ENCODE measurements around the gene SLC48A1. TPM values are rescaled to one million over a fixed set of nuclear protein-coding genes. Genes with fewer than 3 reads are reported as not detected.
A peak's percentile ranks its signal among the peaks of the same experiment; 100 is the strongest.

The SLC48A1 gene
- total RNA-seq, 1 experiment from 2014 or later = 7.2 TPM

GRCh38 chr12:47777151-47777550 lies 4.1 kb downstream of the SLC48A1 start:
- DNase-seq (ENCODE audit: low read depth) = no peak

GRCh38 chr12:47777741-47778558 lies 4.9 kb downstream of the SLC48A1 start:
- DNase-seq (ENCODE audit: low read depth) = peak; percentile 64

- DNase-seq (ENCODE audit: low read depth) = no peak
Measured at GRCh38 chr12:47778881-47779280, 5.8 kb downstream of the SLC48A1 start.

GRCh38 chr12:47779301-47779942 lies 6.4 kb downstream of the SLC48A1 start:
- DNase-seq (ENCODE audit: low read depth) = peak; percentile 74

GRCh38 chr12:47779943-47780504 lies 7.0 kb downstream of the SLC48A1 start:
- DNase-seq (ENCODE audit: low read depth) = no peak

- no peak for DNase-seq (ENCODE audit: low read depth)
Measured at GRCh38 chr12:47781479-47782371, 8.7 kb downstream of the SLC48A1 start.

GRCh38 chr12:47782372-47782770 lies 9.3 kb downstream of the SLC48A1 start:
- DNase-seq (ENCODE audit: low read depth) = no peak

- no peak for DNase-seq (ENCODE audit: low read depth)
Measured at GRCh38 chr12:47783024-47783755, 10.2 kb downstream of the SLC48A1 start.

GRCh38 chr12:47783821-47784819 lies 11.1 kb downstream of the SLC48A1 start:
- no peak for DNase-seq (ENCODE audit: low read depth)

- no peak for DNase-seq (ENCODE audit: low read depth)
Measured at GRCh38 chr12:47785036-47785886, 12.2 kb downstream of the SLC48A1 start.

GRCh38 chr12:47785887-47786661 lies 13.0 kb downstream of the SLC48A1 start:
- no peak for DNase-seq (ENCODE audit: low read depth)

GRCh38 chr12:47786662-47787280 lies 13.7 kb downstream of the SLC48A1 start:
- DNase-seq (ENCODE audit: low read depth) = no peak

GRCh38 chr12:47787596-47788319 lies 14.7 kb downstream of the SLC48A1 start:
- no peak for DNase-seq (ENCODE audit: low read depth)

GRCh38 chr12:47789141-47789540 lies 16.1 kb downstream of the SLC48A1 start:
- DNase-seq (ENCODE audit: low read depth) = no peak

GRCh38 chr12:47789712-47790489 lies 16.9 kb downstream of the SLC48A1 start:
- DNase-seq (ENCODE audit: low read depth) = no peak

GRCh38 chr12:47790676-47791350 lies 17.8 kb downstream of the SLC48A1 start:
- no peak for DNase-seq (ENCODE audit: low read depth)

All from RPMI7951 (cell line).